H9 (cell line): ENCODE results near the gene LRRTM2. TPM values are rescaled to one million over a fixed set of nuclear protein-coding genes. Genes with fewer than 3 reads are reported as not detected.

Experiments used
- DNase-seq: peaks from one replicate; pipeline ENCODE4 v3.0.0-alpha.2; 2017
- H2AFZ ChIP-seq: one replicate; pipeline ENCODE4 v1.6.1; 2013; ENCODE audit warnings: mild to moderate bottlenecking, low read length, control low read depth, moderate library complexity
- H2AK5ac ChIP-seq: 2 replicates; pipeline ENCODE4 v1.6.1; 2013; ENCODE audit warnings: low read length, control low read depth, mixed read lengths; ENCODE audit not compliant: insufficient read length
- H2BK120ac ChIP-seq: one replicate; pipeline ENCODE4 v1.6.1; 2013; ENCODE audit warnings: low read depth, mild to moderate bottlenecking, low read length, control low read depth, inconsistent platforms; ENCODE audit not compliant: poor library complexity, severe bottlenecking
- H2BK12ac ChIP-seq: 2 replicates; pipeline ENCODE4 v1.6.1; 2013; ENCODE audit warnings: low read length, control low read depth, mixed read lengths, low read depth; ENCODE audit not compliant: insufficient read length
- H2BK15ac ChIP-seq: 2 replicates; pipeline ENCODE4 v1.6.1; 2013; ENCODE audit warnings: low read depth, low read length, control low read depth
- H2BK20ac ChIP-seq: one replicate; pipeline ENCODE4 v1.6.1; 2013; ENCODE audit warnings: low read depth, mild to moderate bottlenecking, low read length, control low read depth, inconsistent platforms; ENCODE audit not compliant: poor library complexity, severe bottlenecking
- H2BK5ac ChIP-seq: 2 replicates; pipeline ENCODE4 v1.6.1; 2013; ENCODE audit warnings: low read length, control low read depth, mixed read lengths; ENCODE audit not compliant: insufficient read length
- H3K14ac ChIP-seq: 2 replicates; pipeline ENCODE4 v1.6.1; 2013; ENCODE audit warnings: low read length, control low read depth; ENCODE audit not compliant: insufficient read depth
- H3K18ac ChIP-seq: 2 replicates; pipeline ENCODE4 v1.6.1; 2013; ENCODE audit warnings: low read depth, mild to moderate bottlenecking, mixed read lengths, low read length, control low read depth; ENCODE audit not compliant: insufficient read length
- H3K23ac ChIP-seq: 2 replicates; pipeline ENCODE4 v1.6.1; 2013; ENCODE audit warnings: low read length, control low read depth, mixed read lengths, low read depth; ENCODE audit not compliant: insufficient read length
- H3K23me2 ChIP-seq: 2 replicates; pipeline ENCODE4 v1.6.1; 2013; ENCODE audit warnings: low read depth, mild to moderate bottlenecking, mixed read lengths, low read length, control low read depth; ENCODE audit not compliant: insufficient read length, poor library complexity, severe bottlenecking
- H3K27ac ChIP-seq: 2 replicates; pipeline ENCODE4 v1.5.1; 2013; ENCODE audit warnings: low read length, control low read depth, mixed read lengths, low read depth; ENCODE audit not compliant: insufficient read length
- H3K27me3 ChIP-seq: 2 replicates; pipeline ENCODE4 v1.6.1; 2013; ENCODE audit warnings: low read length, control low read depth, inconsistent platforms; ENCODE audit not compliant: insufficient read depth
- H3K4ac ChIP-seq: 2 replicates; pipeline ENCODE4 v1.6.1; 2013; ENCODE audit warnings: low read depth, mild to moderate bottlenecking, control low read depth, inconsistent platforms, low read length, moderate library complexity
- H3K4me1 ChIP-seq: 2 replicates; pipeline ENCODE4 v1.6.1; 2013; ENCODE audit warnings: low read length, control low read depth, inconsistent platforms; ENCODE audit not compliant: insufficient read depth
- H3K4me2 ChIP-seq: 2 replicates; pipeline ENCODE4 v1.6.1; 2013; ENCODE audit warnings: low read length, control low read depth, mixed read lengths; ENCODE audit not compliant: insufficient read length, insufficient read depth
- H3K56ac ChIP-seq: 2 replicates; pipeline ENCODE4 v1.6.1; 2013; ENCODE audit warnings: low read depth, mild to moderate bottlenecking, mixed read lengths, low read length, control low read depth; ENCODE audit not compliant: insufficient read length
- H3K79me1 ChIP-seq: 2 replicates; pipeline ENCODE4 v1.6.1; 2013; ENCODE audit warnings: low read depth, mild to moderate bottlenecking, moderate library complexity, low read length, control low read depth, inconsistent platforms; ENCODE audit not compliant: insufficient read depth, poor library complexity, severe bottlenecking
- H3K79me2 ChIP-seq: 2 replicates; pipeline ENCODE4 v1.6.1; 2013; ENCODE audit warnings: low read length, control low read depth, inconsistent platforms; ENCODE audit not compliant: insufficient read depth
- H3K9ac ChIP-seq: 2 replicates; pipeline ENCODE4 v1.6.1; 2013; ENCODE audit warnings: low read length, control low read depth, mixed read lengths; ENCODE audit not compliant: insufficient read length; ENCODE audit errors: extremely low read depth
- H3K9me3 ChIP-seq: one replicate; pipeline ENCODE4 v1.6.1; 2013; ENCODE audit warnings: low read depth, low read length, inconsistent platforms; ENCODE audit not compliant: control insufficient read depth
- H3T11ph ChIP-seq: one replicate; pipeline ENCODE4 v1.6.1; 2013; ENCODE audit warnings: mild to moderate bottlenecking, low read length, control low read depth, inconsistent platforms
- H4K20me1 ChIP-seq: one replicate; pipeline ENCODE4 v1.6.1; 2013; ENCODE audit not compliant: control insufficient read depth, insufficient read length, insufficient read depth
- H4K5ac ChIP-seq: 2 replicates; pipeline ENCODE4 v1.6.1; 2013; ENCODE audit warnings: low read depth, mild to moderate bottlenecking, mixed read lengths, low read length, control low read depth; ENCODE audit not compliant: insufficient read length
- H4K8ac ChIP-seq: replicated peaks from 2 replicates; pipeline ENCODE4 v1.6.1; 2013; ENCODE audit warnings: low read length, control low read depth, mixed read lengths, low read depth; ENCODE audit not compliant: insufficient read length
- H4K91ac ChIP-seq: 2 replicates; pipeline ENCODE4 v1.6.1; 2013; ENCODE audit warnings: low read depth, mild to moderate bottlenecking, moderate library complexity, mixed read lengths, low read length, control low read depth; ENCODE audit not compliant: insufficient read length
- H3K27ac Mint-ChIP-seq, 3 experiments: 2 replicates in 2 of 3; 3 replicates in 1 of 3; pipeline ENCODE4 v1.8.0; 2020 to 2021; ENCODE audit warnings: mixed read lengths in 3 of 3, mild to moderate bottlenecking in 1 of 3, moderate library complexity in 1 of 3
- H3K27me3 Mint-ChIP-seq: 2 replicates; pipeline ENCODE4 v1.8.0; 2021; ENCODE audit warnings: low read depth, mild to moderate bottlenecking, moderate library complexity, mixed read lengths
- H3K36me3 Mint-ChIP-seq, 3 experiments: 2 replicates in 2 of 3; 3 replicates in 1 of 3; pipeline ENCODE4 v1.8.0; 2020 to 2021; ENCODE audit warnings: low read depth in 3 of 3, mixed read lengths in 3 of 3; ENCODE audit not compliant: insufficient read depth in 1 of 3
- H3K4me1 Mint-ChIP-seq, 2 experiments: 2 replicates each; pipeline ENCODE4 v1.8.0; 2020; ENCODE audit warnings: mixed read lengths in 2 of 2
- H3K4me3 Mint-ChIP-seq, 2 experiments: 2 replicates in 1 of 2; 3 replicates in 1 of 2; pipeline ENCODE4 v1.8.0; 2020 to 2021; ENCODE audit warnings: mild to moderate bottlenecking in 2 of 2, mixed read lengths in 2 of 2, moderate library complexity in 1 of 2
- H3K9me3 Mint-ChIP-seq, 2 experiments: 2 replicates in 1 of 2; 3 replicates in 1 of 2; pipeline ENCODE4 v1.8.0; 2020; ENCODE audit warnings: mild to moderate bottlenecking in 2 of 2, mixed read lengths in 2 of 2, moderate library complexity in 1 of 2
- WGBS: extraction: QIAGEN DNeasy Blood & Tissue Kit; methylation state at CpG from one replicate; pipeline ENCODE4 v1.1.7; 2013; ENCODE audit warnings: missing lambda C conversion rate, low lambda C conversion rate, mixed read lengths; ENCODE audit not compliant: insufficient read length; ENCODE audit errors: extremely low coverage; 5-methylcytosine and 5-hydroxymethylcytosine counted together
- total RNA-seq: library from RNA; stranded (reverse); gene quantifications from 2 replicates; pipeline ENCODE4 v1.2.1, GENCODE V29; 2021
- TF ChIP-seq, protein P1 (sequence below): fragments of 200-600 bp; sonication (generic); conservative IDR thresholded peaks from 3 replicates; pipeline ENCODE4 v1.8.0; 2021; ENCODE audit warnings: antibody characterized with exemption, mild to moderate bottlenecking

The LRRTM2 gene
- total RNA-seq, 1 experiment from 2014 or later: not detected

DNA sequence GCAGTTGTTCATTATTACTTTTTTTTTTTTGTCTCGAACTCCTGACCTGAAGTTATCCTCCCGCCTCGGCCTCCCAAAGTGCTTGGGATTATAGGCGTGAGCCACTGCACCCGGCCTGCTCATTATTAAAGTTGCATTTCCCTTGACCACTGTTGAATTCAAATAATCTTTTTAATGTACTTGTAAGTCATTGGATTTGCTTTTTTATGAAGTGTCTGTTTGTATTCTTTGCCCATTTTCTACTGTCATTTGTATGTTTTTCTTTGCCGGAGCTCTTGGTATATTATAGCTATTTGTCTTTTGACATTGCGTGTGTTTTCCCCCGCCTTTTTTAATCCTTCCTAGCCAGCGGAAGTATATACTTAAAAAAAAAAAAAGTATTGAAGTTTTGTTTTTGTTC, 22.0 kb downstream of the LRRTM2 start:
- H4K8ac ChIP-seq: no peak overlapping the region
- WGBS: no CpG with 5 or more reads among the region's 9 CpGs
- no peaks in the 10 kb centered on the region for H3K9me3 ChIP-seq
- no peaks in the 10 kb centered on the region for H3K23me2 ChIP-seq
- no peak overlapping the region for H2AK5ac ChIP-seq
- H3K14ac ChIP-seq: no peak overlapping the region
- H3K23ac ChIP-seq: no peak overlapping the region
- H2AFZ ChIP-seq: no peak overlapping the region
- H3K79me2 ChIP-seq: no peaks in the 10 kb centered on the region; the same call in 1 of the 2 replicates
- H2BK5ac ChIP-seq: no peak overlapping the region
- H3K4me2 ChIP-seq: no peak overlapping the region
- H2BK15ac ChIP-seq: no peak overlapping the region
- no peak overlapping the region for H3K27ac ChIP-seq
- no peak overlapping the region for H3K56ac ChIP-seq
- Mint-ChIP-seq H3K36me3 (peaks cover 0 to 16% (median 5%) of the 10 kb centered on the region in 3 experiments; a peak in 4 of 7 replicates), H3K4me3 (no peak overlapping the region), H3K27ac (peak overlapping the region in 1 of 3 experiments; percentile 47; a peak in 1 of 7 replicates), H3K27me3 (no peaks in the 10 kb centered on the region), H3K9me3 (no peaks in the 10 kb centered on the region), H3K4me1 (peaks cover 35 to 40% of the 10 kb centered on the region in 2 experiments)
- H3T11ph ChIP-seq: no peak overlapping the region
- no peak overlapping the region for H3K9ac ChIP-seq
- H3K79me1 ChIP-seq: peaks cover 4% of the 10 kb centered on the region
- H3K27me3 ChIP-seq: no peaks in the 10 kb centered on the region
- H3K4ac ChIP-seq: no peak overlapping the region
- H2BK12ac ChIP-seq: no peak overlapping the region
- H3K18ac ChIP-seq: no peak overlapping the region
- DNase-seq: no peak
- H3K4me1 ChIP-seq: no peaks in the 10 kb centered on the region; the same call in 1 of the 2 replicates
- no peaks in the 10 kb centered on the region for H4K20me1 ChIP-seq
- H2BK120ac ChIP-seq: no peak overlapping the region
- H2BK20ac ChIP-seq: no peak overlapping the region
- TF ChIP-seq, protein P1, sequence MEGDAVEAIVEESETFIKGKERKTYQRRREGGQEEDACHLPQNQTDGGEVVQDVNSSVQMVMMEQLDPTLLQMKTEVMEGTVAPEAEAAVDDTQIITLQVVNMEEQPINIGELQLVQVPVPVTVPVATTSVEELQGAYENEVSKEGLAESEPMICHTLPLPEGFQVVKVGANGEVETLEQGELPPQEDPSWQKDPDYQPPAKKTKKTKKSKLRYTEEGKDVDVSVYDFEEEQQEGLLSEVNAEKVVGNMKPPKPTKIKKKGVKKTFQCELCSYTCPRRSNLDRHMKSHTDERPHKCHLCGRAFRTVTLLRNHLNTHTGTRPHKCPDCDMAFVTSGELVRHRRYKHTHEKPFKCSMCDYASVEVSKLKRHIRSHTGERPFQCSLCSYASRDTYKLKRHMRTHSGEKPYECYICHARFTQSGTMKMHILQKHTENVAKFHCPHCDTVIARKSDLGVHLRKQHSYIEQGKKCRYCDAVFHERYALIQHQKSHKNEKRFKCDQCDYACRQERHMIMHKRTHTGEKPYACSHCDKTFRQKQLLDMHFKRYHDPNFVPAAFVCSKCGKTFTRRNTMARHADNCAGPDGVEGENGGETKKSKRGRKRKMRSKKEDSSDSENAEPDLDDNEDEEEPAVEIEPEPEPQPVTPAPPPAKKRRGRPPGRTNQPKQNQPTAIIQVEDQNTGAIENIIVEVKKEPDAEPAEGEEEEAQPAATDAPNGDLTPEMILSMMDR: no peak
- H4K5ac ChIP-seq: no peak overlapping the region
- no peak overlapping the region for H4K91ac ChIP-seq
